NB4 (cell line): ENCODE data around the gene SAP25.

Experiments
- DNase-seq: peaks from one replicate; pipeline ENCODE4 v3.0.0; 2010; ENCODE audit warnings: low read depth
- H3K4me3 ChIP-seq: one replicate; pipeline ENCODE4 v1.5.1; 2011; ENCODE audit warnings: mild to moderate bottlenecking, low read depth, low read length, moderate library complexity
- CTCF ChIP-seq: IDR thresholded peaks from one replicate; pipeline ENCODE4 v1.5.1; 2012; ENCODE audit warnings: low read depth, low read length
- MAX ChIP-seq: IDR thresholded peaks from 2 replicates; pipeline ENCODE4 v1.6.1; 2011; ENCODE audit warnings: low read depth, low read length
- MYC ChIP-seq: IDR thresholded peaks from 2 replicates; pipeline ENCODE4 v1.6.1; 2011; ENCODE audit warnings: low read depth, low read length
- POLR2A ChIP-seq: IDR thresholded peaks from 2 replicates; pipeline ENCODE4 v1.6.1; 2011; ENCODE audit warnings: mild to moderate bottlenecking; ENCODE audit not compliant: insufficient read length; ENCODE audit errors: extremely low read depth

SAP25 gene

GRCh38 chr7:100575206-100575631 is 1.5 kb upstream of the SAP25 start:
- no peak for DNase-seq
- TF ChIP-seq MAX = no peak
- TF ChIP-seq MYC = no peak
- no peak for TF ChIP-seq POLR2A
- no peak for TF ChIP-seq CTCF
- no peak overlapping the region for H3K4me3 ChIP-seq

- no peak overlapping the region for H3K4me3 ChIP-seq
- TF ChIP-seq MAX (no peak), MYC (no peak), POLR2A (no peak), CTCF (no peak)
- DNase-seq = no peak
Observed at GRCh38 chr7:100574362-100575205, 884 bp upstream of the SAP25 start.

- no peak overlapping the region for H3K4me3 ChIP-seq
- no peak for DNase-seq
- TF ChIP-seq POLR2A = no peak
- TF ChIP-seq CTCF = no peak
- no peak for TF ChIP-seq MAX
- no peak for TF ChIP-seq MYC
Observed at GRCh38 chr7:100572949-100573675, 588 bp downstream of the SAP25 start.

GRCh38 chr7:100572281-100572948 is 1.3 kb downstream of the SAP25 start:
- no peak for DNase-seq
- no peak for TF ChIP-seq POLR2A
- TF ChIP-seq CTCF = no peak
- no peak for TF ChIP-seq MAX
- no peak for TF ChIP-seq MYC
- H3K4me3 ChIP-seq = no peak overlapping the region

GRCh38 chr7:100571829-100572116 is 1.9 kb downstream of the SAP25 start:
- TF ChIP-seq CTCF (no peak), MAX (no peak), POLR2A (no peak), MYC (no peak)
- no peak overlapping the region for H3K4me3 ChIP-seq
- no peak for DNase-seq
